ENCODE measurements around the gene SLC26A11. TPM values are rescaled to one million over a fixed set of nuclear protein-coding genes. Genes with fewer than 3 reads are reported as not detected.
"Not testable (repeated sequence)": the region's sequence is repeated elsewhere in the genome, so short reads cannot be mapped to it uniquely, and the experiment has no call there.

SLC26A11 gene
- total and polyA plus RNA-seq, 4 experiments from 2014 or later = 6.3 to 126 (median 66.0) TPM

GRCh38 chr17:80300756-80301155, 80.5 kb downstream of the SLC26A11 start:
- H3K27me3 Mint-ChIP-seq; H3K4me3 Mint-ChIP-seq; H3K4me1 Mint-ChIP-seq; intact Hi-C loops (cut with micrococcal nuclease); H3K9me3 ChIP-seq (ENCODE audit: control insufficient read depth in 1 of 2, low read length in 2 of 2); H3K27me3 ChIP-seq (ENCODE audit: insufficient read depth, low read length); H3K27ac ChIP-seq (ENCODE audit: low read depth, low read length); H3K4me3 ChIP-seq (ENCODE audit: low read length in 2 of 2); H3K4me1 ChIP-seq (ENCODE audit: insufficient read depth, low read length); DNase-seq: not testable (repeated sequence)
- H3K36me3 ChIP-seq (ENCODE audit: insufficient read depth, low read length) = peaks cover 90% of the 10 kb centered on the region
- Mint-ChIP-seq H3K27ac (peak overlapping the region in 4 of 7 donors; percentile 8 to 49 (median 34)), H3K36me3 (peaks cover 76 to 77% of the 10 kb centered on the region in 2 donors), H3K9me3 (peaks cover 0 to 11% (median 5%) of the 10 kb centered on the region in 8 donors)
- CTCF ChIA-PET (ENCODE audit: partially characterized antibody) = interaction anchor here (1.0 kb wide), 1 partner anchor 199 kb away, joined by 3 read pairs; the partner anchor contains the start of gene GAA
- POLR2A ChIA-PET (ENCODE audit: partially characterized antibody) = interaction anchor here (0.8 to 1.4 kb wide), 3 partner anchors 35 to 82 kb away, joined by 3 to 4 read pairs (median 3); no protein-coding TSS in a partner anchor

Other genes with a start within 250 kb of the SLC26A11 start
- gene TBC1D16, start 184.6 kb upstream of the SLC26A11 start, total RNA-seq = 1 to 10 TPM; 1.3 to 1.8 TPM
- gene TBC1D16, start 184.6 kb upstream of the SLC26A11 start, polyA plus RNA-seq = 1 to 10 TPM in 1 of 2 donors, not detected in 1; 1.2 TPM
- gene CCDC40, start 183.8 kb upstream of the SLC26A11 start, total RNA-seq = 1 to 10 TPM in 1 of 2 experiments, under 1 TPM in 1; 0.28 to 1.3 TPM
- gene CCDC40, start 183.8 kb upstream of the SLC26A11 start, polyA plus RNA-seq = not detected
- gene GAA, start 118.8 kb upstream of the SLC26A11 start, total RNA-seq = 10 to 100 TPM; 41.1 to 44.8 TPM
- gene GAA, start 118.8 kb upstream of the SLC26A11 start, polyA plus RNA-seq = 10 to 100 TPM; 14.5 to 15.3 TPM
- 10 to 100 TPM; 54.2 to 56.0 TPM for gene EIF4A3, start 73.3 kb upstream of the SLC26A11 start, total RNA-seq
- gene EIF4A3, start 73.3 kb upstream of the SLC26A11 start, polyA plus RNA-seq = 100 to 1,000 TPM in 1 of 2 donors, 10 to 100 TPM in 1; 85.8 to 105 TPM
- gene CARD14, start 50.4 kb upstream of the SLC26A11 start, total RNA-seq = under 1 TPM in 1 of 2 experiments, not detected in 1; 0.09 TPM
- gene CARD14, start 50.4 kb upstream of the SLC26A11 start, polyA plus RNA-seq = under 1 TPM in 1 of 2 donors, not detected in 1; 0.07 TPM
- gene SGSH, start 94 bp upstream of the SLC26A11 start, total RNA-seq = 100 to 1,000 TPM; 189 to 198 TPM
- 10 to 100 TPM; 37.8 to 58.6 TPM for gene SGSH, start 94 bp upstream of the SLC26A11 start, polyA plus RNA-seq
- gene RNF213, start 40.4 kb downstream of the SLC26A11 start, total RNA-seq = 100 to 1,000 TPM; 367 to 399 TPM
- 10 to 100 TPM; 11.2 to 67.9 TPM for gene RNF213, start 40.4 kb downstream of the SLC26A11 start, polyA plus RNA-seq
- 10 to 100 TPM; 20.1 to 25.5 TPM for gene ENDOV, start 194.7 kb downstream of the SLC26A11 start, total RNA-seq
- 10 to 100 TPM; 10.1 to 15.5 TPM for gene ENDOV, start 194.7 kb downstream of the SLC26A11 start, polyA plus RNA-seq

All from CD4-positive, alpha-beta memory T cell (primary cell).